Kidney epithelial cell (primary cell): ENCODE data around the gene HRH2. TPM values are rescaled to one million over a fixed set of nuclear protein-coding genes. Genes with fewer than 3 reads are reported as not detected.

Source experiments
- DNase-seq: peaks from one replicate; pipeline ENCODE4 v3.0.0-alpha.2; 2010; ENCODE audit warnings: low read depth
- H3K27me3 ChIP-seq: 2 replicates; pipeline ENCODE4 v1.6.0; 2011; ENCODE audit warnings: low read length; ENCODE audit not compliant: control insufficient read depth, insufficient read depth
- H3K36me3 ChIP-seq: 2 replicates; pipeline ENCODE4 v1.5.1; 2011; ENCODE audit warnings: low read length; ENCODE audit not compliant: control insufficient read depth, insufficient read depth
- H3K4me3 ChIP-seq: 2 replicates; pipeline ENCODE4 v1.5.1; 2011; ENCODE audit warnings: low read depth, mild to moderate bottlenecking, control low read depth, low read length
- CTCF ChIP-seq: IDR thresholded peaks from 2 replicates; pipeline ENCODE4 v1.5.1; 2011; ENCODE audit warnings: mild to moderate bottlenecking, moderate library complexity, low read length, control low read depth, inconsistent platforms; ENCODE audit not compliant: insufficient read depth, poor library complexity, severe bottlenecking
- total RNA-seq: library from RNA; depleted of rRNA; stranded (reverse); fragments of >200 nt; gene quantifications from 2 replicates; pipeline ENCODE4 v1.2.3, GENCODE V29; 2015

The HRH2 gene
- total RNA-seq, 1 donor from 2014 or later, result 2.7 TPM

- Histone ChIP-seq H3K36me3 (no peaks in the 10 kb centered on the region), H3K4me3 (no peak overlapping the region), H3K27me3 (peaks cover 3% of the 10 kb centered on the region)
- TF ChIP-seq CTCF, result no peak
- no peak for DNase-seq
Measured at GRCh38 chr5:175734016-175734415, 76.1 kb downstream of the HRH2 start.

DNA sequence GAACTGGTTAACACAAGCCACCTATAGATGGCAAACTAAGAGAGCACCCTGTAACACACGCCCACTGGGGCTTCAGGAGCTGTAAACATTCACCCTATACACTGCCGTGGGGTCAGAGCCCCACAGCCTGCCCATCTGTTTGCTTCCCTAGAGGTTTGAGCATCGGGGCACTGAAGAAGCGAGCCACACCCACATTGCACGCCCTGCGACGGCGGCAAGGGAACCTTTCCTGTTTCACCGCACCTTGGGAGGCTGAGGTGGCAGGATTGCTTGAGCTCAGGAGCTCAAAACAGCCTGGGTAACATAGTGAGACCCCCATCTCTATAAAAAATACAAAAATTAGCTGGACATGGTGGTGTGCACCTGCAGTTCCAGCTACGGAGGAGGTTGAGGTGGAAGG is 76.6 kb downstream of the HRH2 start:
- no peaks in the 10 kb centered on the region for H3K36me3 ChIP-seq
- H3K27me3 ChIP-seq, result no peaks in the 10 kb centered on the region
- DNase-seq, result no peak
- no peak for TF ChIP-seq CTCF
- no peak overlapping the region for H3K4me3 ChIP-seq

DNA sequence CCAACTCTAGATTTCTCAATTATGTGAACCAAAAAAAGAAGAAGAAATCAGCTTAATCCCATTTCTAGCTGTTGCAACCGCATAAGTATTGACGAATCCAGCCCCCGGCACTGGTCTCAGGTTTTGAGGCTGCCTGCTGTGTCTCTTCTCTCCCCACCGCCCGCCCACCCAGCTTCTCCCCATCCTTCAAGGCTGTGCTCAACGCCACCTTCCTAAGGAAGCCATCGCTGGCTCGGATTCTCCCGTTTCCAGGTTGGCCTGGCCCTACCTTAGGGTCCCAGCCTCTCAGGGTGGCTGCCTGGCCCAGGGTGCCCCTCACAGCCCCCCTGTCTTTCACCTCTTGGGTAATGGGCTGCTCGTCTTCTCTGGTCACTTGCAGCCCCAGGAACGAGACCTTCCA is 77.8 kb downstream of the HRH2 start:
- no peak overlapping the region for H3K4me3 ChIP-seq
- no peak for TF ChIP-seq CTCF

GRCh38 chr5:175736652-175737051 is 78.8 kb downstream of the HRH2 start:
- TF ChIP-seq CTCF, result no peak
- DNase-seq, result no peak

More for the DNA sequence above, 77.8 kb downstream of the HRH2 start:
- DNase-seq, result no peak
- H3K36me3 ChIP-seq, result no peaks in the 10 kb centered on the region
- H3K27me3 ChIP-seq, result no peaks in the 10 kb centered on the region

GRCh38 chr5:175737481-175737880 is 79.6 kb downstream of the HRH2 start:
- Histone ChIP-seq H3K36me3 (no peaks in the 10 kb centered on the region), H3K4me3 (no peak overlapping the region), H3K27me3 (no peaks in the 10 kb centered on the region)
- no peak for TF ChIP-seq CTCF
- no peak for DNase-seq

More at GRCh38 chr5:175736652-175737051, 78.8 kb downstream of the HRH2 start:
- H3K27me3 ChIP-seq, result no peaks in the 10 kb centered on the region
- no peak overlapping the region for H3K4me3 ChIP-seq
- H3K36me3 ChIP-seq, result no peaks in the 10 kb centered on the region

DNA sequence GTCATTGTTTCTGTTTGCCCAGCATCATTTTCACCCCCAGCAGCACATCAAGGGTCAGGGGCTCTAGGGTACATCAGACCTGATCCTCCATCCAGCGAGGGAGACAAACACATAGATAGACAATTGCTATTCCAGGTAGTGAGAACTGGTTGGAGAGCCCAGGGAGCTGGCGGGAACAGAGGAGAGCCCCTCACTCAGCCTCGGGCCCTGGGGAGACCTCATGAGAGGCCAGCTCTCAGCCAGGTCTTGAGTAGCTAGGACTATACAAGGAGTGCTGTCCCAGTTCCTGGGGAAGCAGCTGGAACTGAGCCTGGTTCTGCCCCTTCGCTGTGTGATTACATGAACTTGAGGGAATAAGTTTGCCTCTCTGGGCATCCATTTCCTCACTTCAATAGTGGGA is 80.3 kb downstream of the HRH2 start:
- DNase-seq, result no peak
- H3K36me3 ChIP-seq, result no peaks in the 10 kb centered on the region
- no peak for TF ChIP-seq CTCF
- H3K4me3 ChIP-seq, result no peak overlapping the region
- H3K27me3 ChIP-seq, result no peaks in the 10 kb centered on the region
